HepG2 (cell line): Measurements from ENCODE around the gene DNALI1. TPM values are rescaled to one million over a fixed set of nuclear protein-coding genes. Genes with fewer than 3 reads are reported as not detected.

Experiments used
- ATF7 ChIP-seq, 2 experiments: fragments of 450-650 bp in 1 of 2; sonication (generic) in 1 of 2; formaldehyde crosslinking in 1 of 2; IDR thresholded peaks; 2 replicates each; pipeline versions ENCODE4 v1.4.0 to v1.6.1; 2016 to 2020; ENCODE audit warnings: antibody characterized with exemption in 1 of 2, mild to moderate bottlenecking in 1 of 2, missing genetic modification reagents in 1 of 2
- CENPBD1 ChIP-seq: sonication (generic); formaldehyde crosslinking; IDR thresholded peaks from 2 replicates; pipeline ENCODE4 v1.8.0; 2022; ENCODE audit warnings: missing genetic modification reagents, low read depth, mild to moderate bottlenecking, borderline replicate concordance
- HNF1A ChIP-seq, 2 experiments: sonication (generic) in 1 of 2; formaldehyde crosslinking in 1 of 2; IDR thresholded peaks; 2 replicates each; pipeline versions ENCODE4 v1.4.0 to v1.6.1; 2016 to 2020; ENCODE audit warnings: borderline replicate concordance in 1 of 2, low read depth in 1 of 2, mild to moderate bottlenecking in 1 of 2, missing genetic modification reagents in 1 of 2
- HNRNPUL1 ChIP-seq: fragments of 200-400 bp; formaldehyde crosslinking; IDR thresholded peaks from 2 replicates; pipeline ENCODE4 v1.6.1; 2017; ENCODE audit warnings: low read depth, mild to moderate bottlenecking, low read length, moderate library complexity
- MEF2D ChIP-seq: sonication (generic); formaldehyde crosslinking; IDR thresholded peaks from 2 replicates; pipeline ENCODE4 v1.5.1; 2020; ENCODE audit warnings: mild to moderate bottlenecking, missing genetic modification reagents
- PRDM15 ChIP-seq: sonication (generic); formaldehyde crosslinking; IDR thresholded peaks from 2 replicates; pipeline ENCODE4 v1.4.0; 2020; ENCODE audit warnings: missing genetic modification reagents
- RFX5 ChIP-seq: IDR thresholded peaks from 2 replicates; pipeline ENCODE4 v1.6.1; 2011; ENCODE audit warnings: low read depth, low read length, improper control_type of control experiment
- ZBTB3 ChIP-seq: sonication (generic); formaldehyde crosslinking; IDR thresholded peaks from 2 replicates; pipeline ENCODE4 v1.4.0; 2020; ENCODE audit warnings: low read depth, mild to moderate bottlenecking, moderate library complexity, missing genetic modification reagents, borderline replicate concordance
- ZFP41 ChIP-seq: sonication (generic); formaldehyde crosslinking; IDR thresholded peaks from 2 replicates; pipeline ENCODE4 v1.4.0; 2020; ENCODE audit warnings: mild to moderate bottlenecking, missing genetic modification reagents, borderline replicate concordance
- ZNF138 ChIP-seq: sonication (generic); formaldehyde crosslinking; IDR thresholded peaks from 2 replicates; pipeline ENCODE4 v1.5.0; 2020; ENCODE audit warnings: mild to moderate bottlenecking, low read depth, missing genetic modification reagents
- ZNF253 ChIP-seq: sonication (generic); formaldehyde crosslinking; IDR thresholded peaks from 2 replicates; pipeline ENCODE4 v1.8.0; 2022; ENCODE audit warnings: mild to moderate bottlenecking, missing genetic modification reagents, borderline replicate concordance
- ZNF329 ChIP-seq: sonication (generic); formaldehyde crosslinking; IDR thresholded peaks from 2 replicates; pipeline ENCODE4 v1.9.0; 2021; ENCODE audit warnings: low read depth, mild to moderate bottlenecking, missing genetic modification reagents
- ZNF331 ChIP-seq: sonication (generic); formaldehyde crosslinking; IDR thresholded peaks from 2 replicates; pipeline ENCODE4 v1.4.0; 2020; ENCODE audit warnings: missing genetic modification reagents
- ZNF564 ChIP-seq: sonication (generic); formaldehyde crosslinking; IDR thresholded peaks from 2 replicates; pipeline ENCODE4 v1.8.1; 2023; ENCODE audit warnings: mild to moderate bottlenecking, missing genetic modification reagents
- ZNF737 ChIP-seq: sonication (generic); formaldehyde crosslinking; IDR thresholded peaks from 2 replicates; pipeline ENCODE4 v1.5.0; 2020; ENCODE audit warnings: missing genetic modification reagents, mild to moderate bottlenecking, borderline replicate concordance
- polyA plus RNA-seq, 8 experiments: library from polyadenylated mRNA; depleted of rRNA in 3 of 8; stranded (reverse) in 7 of 8; unstranded in 1 of 8; fragments of >200 nt; fragmentation: Illumina TruSeq in 4 of 8; extraction: Trizol in 4 of 8; gene quantifications; 2 replicates each; pipeline versions ENCODE4 v1.2.1 to v1.2.3, GENCODE V29; 2011 to 2016; ENCODE audit warnings: low read depth in 4 of 8, missing spikeins in 1 of 8, mixed read lengths in 1 of 8; ENCODE audit not compliant: insufficient read depth in 1 of 8
- total RNA-seq, 5 experiments: library from RNA; depleted of rRNA; stranded (reverse); fragments of >200 nt; fragmentation: Illumina TruSeq; extraction: Trizol; gene quantifications; 2 replicates each; pipeline ENCODE4 v1.2.3, GENCODE V29; 2016; ENCODE audit warnings: low read depth in 1 of 5
- TF ChIP-seq, protein P1 (sequence below): sonication (generic); formaldehyde crosslinking; IDR thresholded peaks from 2 replicates; pipeline ENCODE4 v1.5.0; 2020; ENCODE audit warnings: missing genetic modification reagents

The DNALI1 gene
- total and polyA plus RNA-seq, 2 of the 13 experiments (the other 11 are each of a cell fraction or from before 2014, with no cell fraction given), result 0.42 to 0.70 TPM

GRCh38 chr1:37553927-37554808 is 2.6 kb upstream of the DNALI1 start, which contains the start of gene SNIP1 (continued):
- TF ChIP-seq, protein P1, sequence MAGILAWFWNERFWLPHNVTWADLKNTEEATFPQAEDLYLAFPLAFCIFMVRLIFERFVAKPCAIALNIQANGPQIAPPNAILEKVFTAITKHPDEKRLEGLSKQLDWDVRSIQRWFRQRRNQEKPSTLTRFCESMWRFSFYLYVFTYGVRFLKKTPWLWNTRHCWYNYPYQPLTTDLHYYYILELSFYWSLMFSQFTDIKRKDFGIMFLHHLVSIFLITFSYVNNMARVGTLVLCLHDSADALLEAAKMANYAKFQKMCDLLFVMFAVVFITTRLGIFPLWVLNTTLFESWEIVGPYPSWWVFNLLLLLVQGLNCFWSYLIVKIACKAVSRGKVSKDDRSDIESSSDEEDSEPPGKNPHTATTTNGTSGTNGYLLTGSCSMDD, result no peak
- TF ChIP-seq RFX5 (no peak), ZNF737 (CRISPR knock-in tag) (no peak), ZNF329 (CRISPR knock-in tag) (no peak), ZBTB3 (CRISPR knock-in tag) (no peak), ZNF564 (0 out of 2 replicates have a peak, but pooled peaks have one; percentile 15), ZFP41 (CRISPR knock-in tag) (no peak), HNRNPUL1 (no peak), ZNF138 (no peak), HNF1A (IDR thresholded peaks at IDR 0.05; ENCODE audit: low read depth) (no peak), HNF1A (CRISPR knock-in tag; IDR thresholded peaks at IDR 0.05; ENCODE audit: borderline replicate concordance) (peak; percentile 50; the same call in 1 of the 2 replicates), ZNF331 (CRISPR knock-in tag) (peak; percentile 57; the same call in 1 of the 2 replicates), CENPBD1 (CRISPR knock-in tag) (no peak), ATF7 (IDR thresholded peaks at IDR 0.05) (no peak), ATF7 (CRISPR knock-in tag; IDR thresholded peaks at IDR 0.05) (no peak), ZNF253 (0 out of 2 replicates have a peak, but pooled peaks have one; percentile 48), MEF2D (CRISPR knock-in tag) (no peak; the same call in 1 of the 2 replicates), PRDM15 (no peak)
